ENCODE measurements around the gene PLOD1. TPM values are rescaled to one million over a fixed set of nuclear protein-coding genes. Genes with fewer than 3 reads are reported as not detected.

Gene PLOD1
- total and polyA plus RNA-seq, 10 of the 15 experiments (the other 5 are each of a cell fraction or from before 2014, with no cell fraction given): 10.6 to 42.6 (median 29.3) TPM

GRCh38 chr1:11991969-11992676, 57.6 kb downstream of the PLOD1 start:
- no peaks in the 10 kb centered on the region for H4K20me1 ChIP-seq (ENCODE audit: control insufficient read depth, insufficient read depth)
- H3K79me2 ChIP-seq (ENCODE audit: control insufficient read depth, insufficient read depth, low read length): peaks cover 1% of the 10 kb centered on the region; the same call in 1 of the 2 replicates
- ChIA-PET CTCF (interaction anchor here (1.1 kb wide), 1 partner anchor 10 kb away, joined by 3 read pairs; no protein-coding TSS in a partner anchor), POLR2A (interaction anchor here (0.8 to 1.4 kb wide), 2 partner anchors 14 to 27 kb away, joined by 3 to 6 read pairs; partner anchors contain the start of gene MIIP), SMC1A (ENCODE audit: uncharacterized antibody, unreplicated experiment) (no interaction called here), RAD21 (ENCODE audit: unreplicated experiment) (interaction anchor here (0.6 to 1.4 kb wide), 3 partner anchors 10 to 178 kb away, joined by 3 to 4 read pairs (median 3); no protein-coding TSS in a partner anchor)
- H3K9ac ChIP-seq (ENCODE audit: control insufficient read depth, insufficient read depth, low read length): no peak overlapping the region
- peaks cover 24 to 29% of the 10 kb centered on the region in 2 experiments for H3K36me3 ChIP-seq (ENCODE audit: control insufficient read depth in 2 of 2, insufficient read depth in 2 of 2, low read length in 1 of 2)
- H2AFZ ChIP-seq (ENCODE audit: control insufficient read depth, low read depth, low read length): no peak overlapping the region
- H3K27me3 ChIP-seq (replicated peaks in 1 of 2; ENCODE audit: control insufficient read depth in 2 of 2, insufficient read depth in 2 of 2, low read length in 1 of 2): no peaks in the 10 kb centered on the region
- TF ChIP-seq NKRF (conservative IDR thresholded peaks at IDR 0.05) (no peak), CREB1 (IDR thresholded peaks at IDR 0.05; ENCODE audit: low read depth) (no peak), CBX3 (IDR thresholded peaks at IDR 0.05; ENCODE audit: borderline replicate concordance, low read depth) (no peak), HCFC1 (IDR thresholded peaks at IDR 0.05; ENCODE audit: low read length) (no peak), WRNIP1 (IDR thresholded peaks at IDR 0.05; ENCODE audit: borderline replicate concordance, low read depth, low read length) (no peak), MYB (IDR thresholded peaks at IDR 0.05; ENCODE audit: borderline replicate concordance, low read depth, low read length) (no peak), NBN (IDR thresholded peaks at IDR 0.05) (no peak), CHD4 (IDR thresholded peaks at IDR 0.05) (no peak)
- H3K4me1 ChIP-seq (ENCODE audit: control insufficient read depth, insufficient read depth, low read length): peaks cover 12% of the 10 kb centered on the region
- no peak overlapping the region for H3K4me2 ChIP-seq (ENCODE audit: control insufficient read depth, insufficient read depth)
- FAIRE-seq: no peak
- intact Hi-C loops (cut with micrococcal nuclease; ENCODE audit: unreplicated experiment) (no loop called here), in situ Hi-C loops (cut with MboI) (no loop called here)
- no peak for DNase-seq (ENCODE audit: low read depth, low spot score)
- H3K4me3 ChIP-seq: no peak overlapping the region
- no peak for ATAC-seq
- no TSS peak for BruUV-seq (replicated peaks)
- H3K9me3 ChIP-seq (replicated peaks; ENCODE audit: control insufficient read depth, insufficient read depth, low read length): no peaks in the 10 kb centered on the region
- no peak overlapping the region for H3K27ac ChIP-seq (ENCODE audit: control insufficient read depth, insufficient read depth)
- WGBS (ENCODE audit: insufficient coverage, insufficient replicate concordance, low lambda C conversion rate, missing lambda C conversion rate): 87% methylated on average over 16 of the region's 16 CpGs

All from GM12878 (cell line).